Muscle of leg (tissue), 11 donors: ENCODE results near the gene LZIC. TPM values are rescaled to one million over a fixed set of nuclear protein-coding genes. Genes with fewer than 3 reads are reported as not detected.
"Not testable (repeated sequence)": the region's sequence is repeated elsewhere in the genome, so short reads cannot be mapped to it uniquely, and the experiment has no call there.

ENCODE experiments used
- DNase-seq: peaks from one replicate; pipeline ENCODE4 v3.0.0; 2013
- H3K27ac ChIP-seq: one replicate; pipeline ENCODE4 v1.5.1; 2013; ENCODE audit warnings: mild to moderate bottlenecking, low read length, control low read depth
- H3K27me3 ChIP-seq: one replicate; pipeline ENCODE4 v1.6.1; 2013; ENCODE audit warnings: low read length; ENCODE audit not compliant: control insufficient read depth, insufficient read depth
- H3K36me3 ChIP-seq: one replicate; pipeline ENCODE4 v1.6.1; 2013; ENCODE audit warnings: low read length; ENCODE audit not compliant: control insufficient read depth, insufficient read depth
- H3K4me1 ChIP-seq: one replicate; pipeline ENCODE4 v1.6.1; 2013; ENCODE audit warnings: low read length; ENCODE audit not compliant: control insufficient read depth, insufficient read depth
- H3K4me3 ChIP-seq: one replicate; pipeline ENCODE4 v1.5.1; 2013; ENCODE audit warnings: low read length, control low read depth
- H3K9me3 ChIP-seq: replicated peaks from 2 replicates; pipeline ENCODE4 v1.6.1; 2013; ENCODE audit warnings: low read depth, low read length; ENCODE audit not compliant: control insufficient read depth
- WGBS: methylation state at CpG from one replicate; pipeline ENCODE4 v1.1.5; 2013; ENCODE audit warnings: missing lambda C conversion rate; ENCODE audit not compliant: insufficient coverage; 5-methylcytosine and 5-hydroxymethylcytosine counted together
- polyA plus RNA-seq, 8 donors: library from polyadenylated mRNA; unstranded; fragments of 120-200 nt; gene quantifications; one replicate each; pipeline versions ENCODE4 v1.2.1 to v1.2.3, GENCODE V29; 2013; ENCODE audit warnings: inconsistent platforms in 1 of 8, low replicate concordance in 1 of 8; ENCODE audit not compliant: insufficient read length in 8 of 8, insufficient read depth in 1 of 8
- total RNA-seq: library from RNA; stranded (reverse); fragments of 120-200 nt; gene quantifications from one replicate; pipeline ENCODE4 v1.2.4, GENCODE V29; 2013

The LZIC gene
- total and polyA plus RNA-seq, 9 donors, result 39.1 to 54.2 (median 51.4) TPM

GRCh38 chr1:9957726-9958125, 14.5 kb upstream of the LZIC start:
- H3K27ac ChIP-seq, result no peak overlapping the region
- 87% methylated on average over 6 of the region's 8 CpGs for WGBS
- no peaks in the 10 kb centered on the region for H3K36me3 ChIP-seq
- DNase-seq, result no peak
- no peaks in the 10 kb centered on the region for H3K9me3 ChIP-seq
- peaks cover 11% of the 10 kb centered on the region for H3K4me1 ChIP-seq
- H3K27me3 ChIP-seq, result no peaks in the 10 kb centered on the region
- H3K4me3 ChIP-seq, result no peak overlapping the region

- no peaks in the 10 kb centered on the region for H3K9me3 ChIP-seq
- 92% methylated on average over 2 of the region's 2 CpGs for WGBS
- H3K27me3 ChIP-seq, result no peaks in the 10 kb centered on the region
- H3K36me3 ChIP-seq, result peaks cover 11% of the 10 kb centered on the region
- H3K27ac ChIP-seq, result no peak overlapping the region
- DNase-seq, result no peak
- peaks cover 17% of the 10 kb centered on the region for H3K4me1 ChIP-seq
- no peak overlapping the region for H3K4me3 ChIP-seq
These were observed 3.1 kb upstream of the LZIC start for GRCh38 chr1:9946315-9946714.

GRCh38 chr1:9942399-9942938, 722 bp downstream of the LZIC start:
- H3K4me3 ChIP-seq, result peak overlapping the region; percentile 91

GRCh38 chr1:9929431-9930385, 13.5 kb downstream of the LZIC start:
- H3K27me3 ChIP-seq, result no peaks in the 10 kb centered on the region
- H3K36me3 ChIP-seq, result peaks cover 24% of the 10 kb centered on the region
- no peaks in the 10 kb centered on the region for H3K4me1 ChIP-seq
- 70% methylated on average over 7 of the region's 15 CpGs for WGBS
- DNase-seq, result peak; percentile 13
- H3K4me3 ChIP-seq, result no peak overlapping the region
- H3K27ac ChIP-seq, result no peak overlapping the region
- H3K9me3 ChIP-seq, result no peaks in the 10 kb centered on the region

More at GRCh38 chr1:9942399-9942938, 722 bp downstream of the LZIC start:
- H3K4me1 ChIP-seq, result peaks cover 11% of the 10 kb centered on the region
- peak; percentile 62 for DNase-seq
- no peaks in the 10 kb centered on the region for H3K27me3 ChIP-seq
- peak overlapping the region; percentile 86 for H3K27ac ChIP-seq
- H3K36me3 ChIP-seq, result peaks cover 12% of the 10 kb centered on the region
- under 1% methylated on average over 11 of the region's 14 CpGs for WGBS
- no peaks in the 10 kb centered on the region for H3K9me3 ChIP-seq

- Histone ChIP-seq H3K27ac (no peak overlapping the region), H3K27me3 (no peaks in the 10 kb centered on the region), H3K4me1 (no peaks in the 10 kb centered on the region), H3K9me3 (no peaks in the 10 kb centered on the region), H3K36me3 (peaks cover 16% of the 10 kb centered on the region), H3K4me3 (no peak overlapping the region)
- DNase-seq, result no peak
- 74% methylated on average over 2 of the region's 5 CpGs for WGBS
These were observed 15.9 kb downstream of the LZIC start for GRCh38 chr1:9927259-9927658.

- DNase-seq, result no peak
- Histone ChIP-seq H3K4me3 (no peak overlapping the region), H3K9me3 (no peaks in the 10 kb centered on the region), H3K4me1 (no peaks in the 10 kb centered on the region), H3K27me3 (no peaks in the 10 kb centered on the region), H3K27ac (no peak overlapping the region), H3K36me3 (no peaks in the 10 kb centered on the region)
- 41% methylated on average over 2 of the region's 5 CpGs for WGBS
These were observed 20.8 kb downstream of the LZIC start for GRCh38 chr1:9922342-9922741.

GRCh38 chr1:9920606-9921005, 22.6 kb downstream of the LZIC start:
- WGBS, result 80% methylated on average over 3 of the region's 5 CpGs

GRCh38 chr1:9917901-9918300, 25.3 kb downstream of the LZIC start:
- no peaks in the 10 kb centered on the region for H3K4me1 ChIP-seq
- WGBS, result no CpG with 5 or more reads among the region's 1 CpG
- H3K36me3 ChIP-seq, result no peaks in the 10 kb centered on the region
- H3K4me3 ChIP-seq, result no peak overlapping the region
- H3K9me3 ChIP-seq, result no peaks in the 10 kb centered on the region
- H3K27ac ChIP-seq, result no peak overlapping the region
- DNase-seq, result no peak
- H3K27me3 ChIP-seq, result no peaks in the 10 kb centered on the region

More at GRCh38 chr1:9920606-9921005, 22.6 kb downstream of the LZIC start:
- Histone ChIP-seq H3K4me1 (no peaks in the 10 kb centered on the region), H3K27me3 (no peaks in the 10 kb centered on the region), H3K36me3 (no peaks in the 10 kb centered on the region), H3K27ac (no peak overlapping the region), H3K4me3 (no peak overlapping the region), H3K9me3 (no peaks in the 10 kb centered on the region)
- DNase-seq, result no peak

GRCh38 chr1:9917495-9917894, 25.7 kb downstream of the LZIC start:
- H3K36me3 ChIP-seq, H3K4me3 ChIP-seq, H3K27ac ChIP-seq, H3K27me3 ChIP-seq, H3K4me1 ChIP-seq, DNase-seq, H3K9me3 ChIP-seq: not testable (repeated sequence)
- WGBS, result no CpG with 5 or more reads among the region's 3 CpGs

- peaks cover 1% of the 10 kb centered on the region for H3K4me1 ChIP-seq
- no peaks in the 10 kb centered on the region for H3K36me3 ChIP-seq
- WGBS, result no CpG with 5 or more reads among the region's 2 CpGs
- H3K9me3 ChIP-seq, result no peaks in the 10 kb centered on the region
- no peak overlapping the region for H3K27ac ChIP-seq
- H3K4me3 ChIP-seq, result no peak overlapping the region
- DNase-seq, result no peak
- H3K27me3 ChIP-seq, result no peaks in the 10 kb centered on the region
These were observed 26.7 kb downstream of the LZIC start for GRCh38 chr1:9916452-9916851.
